Activated CD8-positive, alpha-beta T cell treated with anti-CD3 and anti-CD28 coated beads, Interleukin-2, amount 10 ng/mL, durations not matched to agents 7 days and 5 days (primary cell): ENCODE results near the gene DHRSX. TPM values are rescaled to one million over a fixed set of nuclear protein-coding genes. Genes with fewer than 3 reads are reported as not detected.
"Not testable (repeated sequence)": the region's sequence is repeated elsewhere in the genome, so short reads cannot be mapped to it uniquely, and the experiment has no call there.

Experiments used
- ATAC-seq: fragments of 150-1000 bp; cut with Tn5 transposase; one replicate; pipeline ENCODE4 v1.10.0; 2021; ENCODE audit warnings: moderate library complexity
- CTCF ChIA-PET: fragments of 350-600 bp; sonication (Branson Sonifier 250); formaldehyde crosslinking; loops from one replicate; lab custom pipeline; 2021; ENCODE audit warnings: antibody characterized with exemption; lab: Charles Lee
- POLR2A ChIA-PET: fragments of 350-600 bp; sonication (Branson Sonifier 250); formaldehyde crosslinking; loops from one replicate; lab custom pipeline; 2021; ENCODE audit warnings: antibody characterized with exemption; lab: Charles Lee
- DNase-seq: peaks from one replicate; pipeline ENCODE4 v3.0.0-alpha.2; 2020
- H3K27ac Mint-ChIP-seq: one replicate; pipeline ENCODE4 v1.8.0; 2021; ENCODE audit warnings: mild to moderate bottlenecking, mixed read lengths
- H3K27me3 Mint-ChIP-seq: one replicate; pipeline ENCODE4 v1.8.0; 2021; ENCODE audit warnings: low read depth, mixed read lengths
- H3K36me3 Mint-ChIP-seq: one replicate; pipeline ENCODE4 v1.8.0; 2021; ENCODE audit warnings: low read depth, mixed read lengths
- H3K4me1 Mint-ChIP-seq: one replicate; pipeline ENCODE4 v1.8.0; 2021; ENCODE audit warnings: low read depth, mixed read lengths
- H3K4me3 Mint-ChIP-seq: one replicate; pipeline ENCODE4 v1.8.0; 2021; ENCODE audit warnings: mild to moderate bottlenecking, mixed read lengths
- H3K9me3 Mint-ChIP-seq: one replicate; pipeline ENCODE4 v1.8.0; 2022; ENCODE audit warnings: mixed read lengths; ENCODE audit not compliant: insufficient read depth
- total RNA-seq, 2 experiments: library from RNA; stranded (reverse); gene quantifications; one replicate each; pipeline ENCODE4 v1.2.3, GENCODE V29; 2021

Gene DHRSX
- total RNA-seq, 2 experiments from 2014 or later, result 16.2 to 18.9 TPM

- no peak overlapping the region for H3K4me3 Mint-ChIP-seq
- no peaks in the 10 kb centered on the region for H3K4me1 Mint-ChIP-seq
- no peak for DNase-seq
- H3K36me3 Mint-ChIP-seq, result peaks cover 27% of the 10 kb centered on the region
- no peaks in the 10 kb centered on the region for H3K27me3 Mint-ChIP-seq
- ChIA-PET POLR2A (no interaction called here), CTCF (no interaction called here)
- no peak for ATAC-seq
- H3K27ac Mint-ChIP-seq, result no peak overlapping the region
- H3K9me3 Mint-ChIP-seq, result no peaks in the 10 kb centered on the region
Observed at GRCh38 chrX:2488621-2489285, 12.0 kb downstream of the DHRSX start.

GRCh38 chrX:2487366-2487765, 13.4 kb downstream of the DHRSX start:
- CTCF ChIA-PET, result no interaction called here
- POLR2A ChIA-PET, result no interaction called here

GRCh38 chrX:2486476-2487133, 14.2 kb downstream of the DHRSX start:
- CTCF ChIA-PET, result no interaction called here
- Mint-ChIP-seq H3K4me3 (no peak overlapping the region), H3K27ac (no peak overlapping the region), H3K4me1 (no peaks in the 10 kb centered on the region), H3K27me3 (no peaks in the 10 kb centered on the region), H3K9me3 (no peaks in the 10 kb centered on the region), H3K36me3 (peaks cover 27% of the 10 kb centered on the region)
- POLR2A ChIA-PET, result no interaction called here
- no peak for DNase-seq
- ATAC-seq, result no peak

More at GRCh38 chrX:2487366-2487765, 13.4 kb downstream of the DHRSX start:
- Mint-ChIP-seq H3K4me3 (no peak overlapping the region), H3K27ac (no peak overlapping the region), H3K9me3 (no peaks in the 10 kb centered on the region), H3K4me1 (no peaks in the 10 kb centered on the region), H3K36me3 (peaks cover 27% of the 10 kb centered on the region), H3K27me3 (no peaks in the 10 kb centered on the region)
- ATAC-seq, result no peak
- DNase-seq, result no peak

- H3K9me3 Mint-ChIP-seq, result no peaks in the 10 kb centered on the region
Observed at GRCh38 chrX:2485789-2486345, 14.9 kb downstream of the DHRSX start.

GRCh38 chrX:2484721-2485648, 15.8 kb downstream of the DHRSX start:
- H3K36me3 Mint-ChIP-seq, result peaks cover 25% of the 10 kb centered on the region
- H3K4me1 Mint-ChIP-seq, result no peaks in the 10 kb centered on the region
- H3K27ac Mint-ChIP-seq, result peak overlapping the region; percentile 49
- ATAC-seq (no peak), DNase-seq (no peak)
- POLR2A ChIA-PET, result no interaction called here
- CTCF ChIA-PET, result no interaction called here
- H3K27me3 Mint-ChIP-seq, result no peaks in the 10 kb centered on the region
- H3K4me3 Mint-ChIP-seq, result no peak overlapping the region
- peaks cover 3% of the 10 kb centered on the region for H3K9me3 Mint-ChIP-seq

More at GRCh38 chrX:2485789-2486345, 14.9 kb downstream of the DHRSX start:
- H3K4me3 Mint-ChIP-seq, result no peak overlapping the region
- POLR2A ChIA-PET, result no interaction called here
- CTCF ChIA-PET, result no interaction called here
- no peak for DNase-seq
- no peak for ATAC-seq
- no peaks in the 10 kb centered on the region for H3K4me1 Mint-ChIP-seq
- H3K36me3 Mint-ChIP-seq, result peaks cover 30% of the 10 kb centered on the region
- H3K27me3 Mint-ChIP-seq, result no peaks in the 10 kb centered on the region
- H3K27ac Mint-ChIP-seq, result no peak overlapping the region

- ChIA-PET POLR2A (no interaction called here), CTCF (no interaction called here)
- Mint-ChIP-seq H3K36me3 (peaks cover 26% of the 10 kb centered on the region), H3K27me3 (no peaks in the 10 kb centered on the region), H3K27ac (no peak overlapping the region), H3K4me3 (no peak overlapping the region), H3K9me3 (peaks cover 7% of the 10 kb centered on the region), H3K4me1 (no peaks in the 10 kb centered on the region)
- DNase-seq (no peak), ATAC-seq (no peak)
Observed at GRCh38 chrX:2484256-2484655, 16.5 kb downstream of the DHRSX start.

- ATAC-seq (no peak), DNase-seq (no peak)
- no peak overlapping the region for H3K4me3 Mint-ChIP-seq
- H3K27ac Mint-ChIP-seq, result no peak overlapping the region
- CTCF ChIA-PET, result no interaction called here
- H3K9me3 Mint-ChIP-seq, result peaks cover 7% of the 10 kb centered on the region
- POLR2A ChIA-PET, result no interaction called here
- no peaks in the 10 kb centered on the region for H3K4me1 Mint-ChIP-seq
- peaks cover 22% of the 10 kb centered on the region for H3K36me3 Mint-ChIP-seq
- no peaks in the 10 kb centered on the region for H3K27me3 Mint-ChIP-seq
Observed at GRCh38 chrX:2483398-2484060, 17.2 kb downstream of the DHRSX start.

GRCh38 chrX:2481597-2481996, 19.2 kb downstream of the DHRSX start:
- H3K9me3 Mint-ChIP-seq, POLR2A ChIA-PET, H3K4me3 Mint-ChIP-seq, DNase-seq, CTCF ChIA-PET, ATAC-seq, H3K4me1 Mint-ChIP-seq, H3K27ac Mint-ChIP-seq, H3K27me3 Mint-ChIP-seq: not testable (repeated sequence)
- peaks cover 12% of the 10 kb centered on the region for H3K36me3 Mint-ChIP-seq

GRCh38 chrX:2479982-2480381, 20.8 kb downstream of the DHRSX start:
- H3K4me1 Mint-ChIP-seq, H3K9me3 Mint-ChIP-seq, POLR2A ChIA-PET, H3K27me3 Mint-ChIP-seq, H3K27ac Mint-ChIP-seq, DNase-seq, CTCF ChIA-PET, H3K4me3 Mint-ChIP-seq, ATAC-seq: not testable (repeated sequence)
- H3K36me3 Mint-ChIP-seq, result peaks cover 12% of the 10 kb centered on the region

GRCh38 chrX:2479420-2479780, 21.4 kb downstream of the DHRSX start:
- Mint-ChIP-seq H3K4me3 (no peak overlapping the region), H3K27ac (no peak overlapping the region), H3K4me1 (no peaks in the 10 kb centered on the region), H3K36me3 (peaks cover 12% of the 10 kb centered on the region), H3K27me3 (no peaks in the 10 kb centered on the region), H3K9me3 (peaks cover 7% of the 10 kb centered on the region)
- DNase-seq (no peak), ATAC-seq (no peak)
- CTCF ChIA-PET, result no interaction called here
- POLR2A ChIA-PET, result no interaction called here

GRCh38 chrX:2478546-2479419, 22.0 kb downstream of the DHRSX start:
- no peak for ATAC-seq
- no peak overlapping the region for H3K27ac Mint-ChIP-seq
- CTCF ChIA-PET, result no interaction called here

More at GRCh38 chrX:2478546-2479419, 22.0 kb downstream of the DHRSX start:
- Mint-ChIP-seq H3K27me3 (no peaks in the 10 kb centered on the region), H3K4me1 (no peaks in the 10 kb centered on the region), H3K9me3 (peaks cover 7% of the 10 kb centered on the region), H3K4me3 (no peak overlapping the region), H3K36me3 (peaks cover 12% of the 10 kb centered on the region)
- DNase-seq, result no peak
- POLR2A ChIA-PET, result no interaction called here
